WTC11 (cell line): Measurements from ENCODE around the gene GNAI1. TPM values are rescaled to one million over a fixed set of nuclear protein-coding genes. Genes with fewer than 3 reads are reported as not detected.

Source experiments
- ATAC-seq: fragments of 200-7000 bp; cut with Tn5 transposase; 2 replicates; pipeline ENCODE4 v1.10.0; 2021; ENCODE audit warnings: mild to moderate bottlenecking, moderate library complexity
- CTCF ChIA-PET: fragments of 300-600 bp; sonication (Branson Sonifier 250); formaldehyde crosslinking; loops from one replicate; lab custom pipeline; 2021; ENCODE audit warnings: antibody characterized with exemption; lab: Charles Lee
- POLR2A ChIA-PET: fragments of 350-600 bp; sonication (Branson Sonifier 250); formaldehyde crosslinking; loops from one replicate; lab custom pipeline; 2021; ENCODE audit warnings: antibody characterized with exemption; lab: Charles Lee
- DNase-seq: peaks from one replicate; pipeline ENCODE4 v3.0.0; 2021; ENCODE audit warnings: low spot score
- H3K27ac Mint-ChIP-seq: 2 replicates; pipeline ENCODE4 v1.8.0; 2021; ENCODE audit warnings: mixed read lengths
- H3K27me3 Mint-ChIP-seq: 2 replicates; pipeline ENCODE4 v1.8.0; 2021; ENCODE audit warnings: low read depth, mild to moderate bottlenecking, moderate library complexity, mixed read lengths
- H3K36me3 Mint-ChIP-seq: 2 replicates; pipeline ENCODE4 v1.8.0; 2021; ENCODE audit warnings: mixed read lengths
- H3K4me1 Mint-ChIP-seq: 2 replicates; pipeline ENCODE4 v1.8.0; 2022; ENCODE audit warnings: mixed read lengths
- H3K4me3 Mint-ChIP-seq: 2 replicates; pipeline ENCODE4 v1.8.0; 2021; ENCODE audit warnings: mild to moderate bottlenecking, moderate library complexity, mixed read lengths
- H3K9me3 Mint-ChIP-seq: 2 replicates; pipeline ENCODE4 v1.8.0; 2021; ENCODE audit warnings: mixed read lengths
- ESRRA ChIP-seq: sonication (generic); formaldehyde crosslinking; IDR thresholded peaks from 2 replicates; pipeline ENCODE4 v1.8.1; 2022; ENCODE audit warnings: mild to moderate bottlenecking, missing genetic modification reagents, borderline replicate concordance
- ETV6 ChIP-seq: sonication (generic); formaldehyde crosslinking; IDR thresholded peaks from 2 replicates; pipeline ENCODE4 v1.8.1; 2022; ENCODE audit warnings: mild to moderate bottlenecking, missing genetic modification reagents
- GABPB1 ChIP-seq: sonication (generic); formaldehyde crosslinking; IDR thresholded peaks from 2 replicates; pipeline ENCODE4 v1.8.1; 2023; ENCODE audit warnings: mild to moderate bottlenecking, missing genetic modification reagents
- NR2C2 ChIP-seq: sonication (generic); formaldehyde crosslinking; IDR thresholded peaks from 2 replicates; pipeline ENCODE4 v1.8.0; 2022; ENCODE audit warnings: mild to moderate bottlenecking, missing genetic modification reagents
- PRRX2 ChIP-seq: fragments of 250-450 bp; sonication (Bioruptor Pico); IDR thresholded peaks from 2 replicates; pipeline ENCODE4 v1.8.0; 2021; ENCODE audit warnings: mild to moderate bottlenecking
- RORB ChIP-seq: fragments of 250-450 bp; sonication (Bioruptor Pico); IDR thresholded peaks from 2 replicates; pipeline ENCODE4 v1.9.0; 2021; ENCODE audit warnings: mild to moderate bottlenecking
- ZNF416 ChIP-seq: fragments of 250-450 bp; sonication (Bioruptor Pico); IDR thresholded peaks from 2 replicates; pipeline ENCODE4 v1.9.0; 2021; ENCODE audit warnings: mild to moderate bottlenecking, inconsistent platforms
- ZNF423 ChIP-seq: fragments of 250-450 bp; sonication (Bioruptor Pico); IDR thresholded peaks from 2 replicates; pipeline ENCODE4 v2.1.2; 2022; ENCODE audit warnings: mild to moderate bottlenecking, moderate library complexity
- total RNA-seq: library from RNA; stranded (reverse); gene quantifications from 3 replicates; pipeline ENCODE4 v1.2.3, GENCODE V29; 2021
- TF ChIP-seq, protein P1 (sequence below): sonication (generic); formaldehyde crosslinking; IDR thresholded peaks from 2 replicates; pipeline ENCODE4 v1.8.0; 2022; ENCODE audit warnings: mild to moderate bottlenecking, missing genetic modification reagents
- TF ChIP-seq, protein P2 (sequence below): sonication (generic); formaldehyde crosslinking; IDR thresholded peaks from 2 replicates; pipeline ENCODE4 v1.8.0; 2023; ENCODE audit warnings: missing genetic modification reagents
- TF ChIP-seq, protein P3 (sequence below): sonication (generic); formaldehyde crosslinking; conservative IDR thresholded peaks from 2 replicates; pipeline ENCODE4 v1.8.1; 2023; ENCODE audit warnings: mild to moderate bottlenecking, low read depth, missing genetic modification reagents, moderate library complexity

Gene GNAI1
- total RNA-seq, 1 experiment from 2014 or later: 26.7 TPM

DNA sequence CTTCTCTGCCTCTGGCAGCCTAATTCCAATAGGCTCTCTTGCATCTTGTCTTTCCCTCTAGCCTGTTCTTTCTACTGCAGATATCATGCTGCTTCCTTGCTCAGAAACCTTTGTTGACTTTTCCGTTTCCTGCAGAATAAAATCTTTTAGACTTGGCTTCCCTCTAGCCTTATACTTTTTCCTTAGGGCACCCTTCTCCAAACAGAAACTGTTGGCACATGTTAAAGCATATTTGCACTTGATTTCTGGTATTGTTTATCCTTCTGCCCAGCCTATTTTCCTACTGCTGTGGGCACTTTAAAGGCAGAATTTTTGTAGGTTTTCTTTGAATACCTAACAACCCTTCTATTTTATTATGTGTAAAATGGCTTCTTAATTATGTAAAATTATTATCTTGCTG lies 4.6 kb downstream of the GNAI1 start:
- POLR2A ChIA-PET: no interaction called here
- ATAC-seq: no peak
- DNase-seq: no peak
- Mint-ChIP-seq H3K27ac (peak overlapping the region; percentile 91), H3K4me1 (peaks cover 61% of the 10 kb centered on the region), H3K4me3 (peak overlapping the region; percentile 39; the same call in 1 of the 2 replicates), H3K27me3 (no peaks in the 10 kb centered on the region), H3K9me3 (peaks cover 8% of the 10 kb centered on the region), H3K36me3 (peaks cover 9% of the 10 kb centered on the region)
- no peak for TF ChIP-seq ZNF423 (CRISPR knock-in tag)
- TF ChIP-seq ESRRA: no peak
- TF ChIP-seq, protein P1, sequence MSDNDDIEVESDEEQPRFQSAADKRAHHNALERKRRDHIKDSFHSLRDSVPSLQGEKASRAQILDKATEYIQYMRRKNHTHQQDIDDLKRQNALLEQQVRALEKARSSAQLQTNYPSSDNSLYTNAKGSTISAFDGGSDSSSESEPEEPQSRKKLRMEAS (CRISPR knock-in tag): no peak
- TF ChIP-seq ZNF416: no peak
- TF ChIP-seq, protein P2, sequence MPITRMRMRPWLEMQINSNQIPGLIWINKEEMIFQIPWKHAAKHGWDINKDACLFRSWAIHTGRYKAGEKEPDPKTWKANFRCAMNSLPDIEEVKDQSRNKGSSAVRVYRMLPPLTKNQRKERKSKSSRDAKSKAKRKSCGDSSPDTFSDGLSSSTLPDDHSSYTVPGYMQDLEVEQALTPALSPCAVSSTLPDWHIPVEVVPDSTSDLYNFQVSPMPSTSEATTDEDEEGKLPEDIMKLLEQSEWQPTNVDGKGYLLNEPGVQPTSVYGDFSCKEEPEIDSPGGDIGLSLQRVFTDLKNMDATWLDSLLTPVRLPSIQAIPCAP (CRISPR knock-in tag): no peak
- TF ChIP-seq NR2C2 (CRISPR knock-in tag): no peak
- TF ChIP-seq PRRX2: no peak
- TF ChIP-seq RORB: no peak
- CTCF ChIA-PET: interaction anchor here (1.0 kb wide), 1 partner anchor 524 kb away, joined by 3 read pairs; no protein-coding TSS in a partner anchor

DNA sequence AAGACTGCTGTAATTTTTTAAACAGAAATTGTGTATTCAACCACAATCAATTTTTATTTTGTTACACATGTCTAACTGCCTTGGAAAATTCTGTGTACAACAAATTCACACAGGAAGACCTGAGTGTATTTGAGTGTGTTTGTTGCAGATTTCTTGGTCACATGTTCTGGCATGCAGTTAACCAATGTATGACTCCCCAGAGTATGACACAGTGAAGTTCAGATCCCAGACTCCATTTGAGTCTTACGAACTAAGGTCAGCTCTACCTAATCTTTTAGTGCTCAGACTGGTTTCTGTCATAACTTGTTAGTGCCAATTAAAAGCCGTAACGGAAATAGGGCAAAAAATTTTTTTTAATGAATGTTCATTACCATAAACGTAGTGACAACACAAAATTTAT lies 5.8 kb downstream of the GNAI1 start:
- no peaks in the 10 kb centered on the region for H3K27me3 Mint-ChIP-seq
- H3K9me3 Mint-ChIP-seq: peaks cover 8% of the 10 kb centered on the region
- DNase-seq: no peak
- H3K4me1 Mint-ChIP-seq: peaks cover 66% of the 10 kb centered on the region
- POLR2A ChIA-PET: no interaction called here
- H3K36me3 Mint-ChIP-seq: peaks cover 9% of the 10 kb centered on the region
- H3K27ac Mint-ChIP-seq: peak overlapping the region; percentile 44
- ATAC-seq: no peak
- TF ChIP-seq ETV6: no peak
- H3K4me3 Mint-ChIP-seq: no peak overlapping the region
- CTCF ChIA-PET: interaction anchor here (0.6 kb wide), 1 partner anchor 324 kb away, joined by 3 read pairs; no protein-coding TSS in a partner anchor

DNA sequence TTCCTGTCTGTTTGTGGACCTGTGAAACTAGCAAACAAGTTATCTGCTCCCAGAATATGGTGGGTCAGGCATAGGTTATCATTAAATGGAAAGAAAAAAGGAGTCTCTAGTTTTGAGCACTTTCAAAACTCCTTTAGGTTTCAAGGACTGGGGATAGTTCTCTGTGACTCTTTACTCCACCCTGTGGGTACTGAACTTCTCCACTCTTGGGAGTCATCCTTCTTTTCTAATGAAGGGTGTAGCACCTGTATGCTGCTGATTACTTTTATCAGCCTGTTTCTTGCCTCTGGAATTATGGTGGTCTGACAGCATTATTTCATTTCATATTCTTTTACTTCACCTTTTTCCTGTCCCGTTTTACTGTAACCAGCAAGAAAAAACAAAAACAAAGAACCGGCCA lies 6.7 kb downstream of the GNAI1 start:
- H3K4me1 Mint-ChIP-seq: peaks cover 71% of the 10 kb centered on the region
- H3K9me3 Mint-ChIP-seq: peaks cover 8% of the 10 kb centered on the region

DNA sequence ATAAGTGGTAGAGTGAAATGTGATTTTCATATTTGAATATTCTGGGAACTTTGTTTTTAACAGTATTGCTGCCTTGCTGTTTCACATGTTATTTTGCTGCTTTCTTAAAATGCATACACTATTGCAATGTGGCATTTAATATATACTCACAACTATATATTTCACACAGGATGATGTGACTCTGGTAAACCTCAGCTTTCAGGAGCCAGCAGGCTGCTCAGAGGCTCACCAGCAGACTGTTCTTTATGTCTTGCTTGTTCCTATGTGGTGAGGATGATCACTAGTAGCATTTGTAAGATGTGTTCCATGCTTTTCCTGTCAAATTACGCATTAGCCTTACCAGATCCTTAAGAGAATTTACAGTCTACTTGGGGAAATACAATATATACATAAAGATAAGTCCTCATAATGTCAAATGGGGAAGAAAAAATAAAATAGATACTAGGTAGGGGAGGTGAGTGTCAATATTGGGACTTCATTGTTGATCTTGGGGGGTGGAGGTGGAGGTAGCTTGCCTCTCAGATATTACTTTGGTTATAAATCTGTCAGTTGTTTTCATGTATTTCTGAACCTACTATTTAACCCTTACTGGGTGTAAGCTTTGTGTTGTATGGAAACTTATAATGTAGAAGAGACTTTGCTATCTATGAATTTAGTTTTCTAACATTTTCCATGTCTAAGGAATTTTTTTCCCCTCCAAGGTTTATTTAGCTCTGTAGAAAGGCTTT lies 8.4 kb downstream of the GNAI1 start:
- TF ChIP-seq GABPB1 (CRISPR knock-in tag): no peak
- TF ChIP-seq, all 79 proteins: peak for 0
- ChIA-PET POLR2A (no interaction called here), CTCF (no interaction called here)
- Mint-ChIP-seq H3K27me3 (no peaks in the 10 kb centered on the region), H3K27ac (peak overlapping the region; percentile 26; the same call in 1 of the 2 replicates), H3K36me3 (peaks cover 9% of the 10 kb centered on the region), H3K4me1 (peaks cover 74% of the 10 kb centered on the region), H3K9me3 (peaks cover 8% of the 10 kb centered on the region), H3K4me3 (no peak overlapping the region)
- ATAC-seq (no peak), DNase-seq (no peak)

More for the DNA sequence above, 6.7 kb downstream of the GNAI1 start:
- ATAC-seq: no peak
- CTCF ChIA-PET: no interaction called here
- TF ChIP-seq PRRX2: no peak
- TF ChIP-seq, all 79 proteins: peak for 0
- H3K36me3 Mint-ChIP-seq: peaks cover 9% of the 10 kb centered on the region
- POLR2A ChIA-PET: no interaction called here
- H3K4me3 Mint-ChIP-seq: no peak overlapping the region
- no peak for DNase-seq
- H3K27ac Mint-ChIP-seq: no peak overlapping the region
- H3K27me3 Mint-ChIP-seq: no peaks in the 10 kb centered on the region

DNA sequence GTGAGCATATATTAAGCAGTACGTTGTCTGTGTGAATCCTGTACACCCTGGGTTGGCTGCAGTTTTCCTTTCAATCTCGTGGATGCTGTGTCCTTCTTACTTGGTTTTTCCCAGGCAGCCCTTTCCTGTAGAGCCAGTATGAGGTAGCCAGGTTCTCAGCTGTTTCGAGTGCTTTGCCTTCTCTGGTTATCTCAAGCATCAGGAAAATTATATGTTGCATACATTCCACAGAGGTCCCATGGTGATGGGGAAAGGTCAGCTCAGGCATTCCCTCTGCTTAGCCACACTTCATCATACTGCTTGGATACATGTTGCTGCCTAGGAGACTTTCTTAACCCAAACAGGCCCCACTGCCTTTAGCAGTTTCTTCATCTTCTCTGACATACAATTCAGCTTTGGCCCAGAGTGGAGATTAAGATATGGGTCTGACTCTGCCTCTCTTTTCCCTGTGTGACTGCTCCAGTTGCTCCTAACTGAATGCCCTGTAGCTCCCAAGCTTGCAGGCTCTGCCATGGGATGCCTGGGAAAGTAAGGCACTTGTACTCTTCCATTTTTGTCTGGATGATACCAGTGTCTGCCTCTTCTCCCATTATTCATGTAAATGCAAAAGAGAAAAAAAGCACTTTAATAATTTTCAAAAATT lies 11.3 kb downstream of the GNAI1 start:
- ATAC-seq: peak; percentile 59
- H3K27ac Mint-ChIP-seq: peak overlapping the region; percentile 57
- H3K4me1 Mint-ChIP-seq: peaks cover 75% of the 10 kb centered on the region
- TF ChIP-seq, protein P3, sequence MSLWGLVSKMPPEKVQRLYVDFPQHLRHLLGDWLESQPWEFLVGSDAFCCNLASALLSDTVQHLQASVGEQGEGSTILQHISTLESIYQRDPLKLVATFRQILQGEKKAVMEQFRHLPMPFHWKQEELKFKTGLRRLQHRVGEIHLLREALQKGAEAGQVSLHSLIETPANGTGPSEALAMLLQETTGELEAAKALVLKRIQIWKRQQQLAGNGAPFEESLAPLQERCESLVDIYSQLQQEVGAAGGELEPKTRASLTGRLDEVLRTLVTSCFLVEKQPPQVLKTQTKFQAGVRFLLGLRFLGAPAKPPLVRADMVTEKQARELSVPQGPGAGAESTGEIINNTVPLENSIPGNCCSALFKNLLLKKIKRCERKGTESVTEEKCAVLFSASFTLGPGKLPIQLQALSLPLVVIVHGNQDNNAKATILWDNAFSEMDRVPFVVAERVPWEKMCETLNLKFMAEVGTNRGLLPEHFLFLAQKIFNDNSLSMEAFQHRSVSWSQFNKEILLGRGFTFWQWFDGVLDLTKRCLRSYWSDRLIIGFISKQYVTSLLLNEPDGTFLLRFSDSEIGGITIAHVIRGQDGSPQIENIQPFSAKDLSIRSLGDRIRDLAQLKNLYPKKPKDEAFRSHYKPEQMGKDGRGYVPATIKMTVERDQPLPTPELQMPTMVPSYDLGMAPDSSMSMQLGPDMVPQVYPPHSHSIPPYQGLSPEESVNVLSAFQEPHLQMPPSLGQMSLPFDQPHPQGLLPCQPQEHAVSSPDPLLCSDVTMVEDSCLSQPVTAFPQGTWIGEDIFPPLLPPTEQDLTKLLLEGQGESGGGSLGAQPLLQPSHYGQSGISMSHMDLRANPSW: no peak
- TF ChIP-seq, all 79 proteins: peak for 0
- H3K4me3 Mint-ChIP-seq: no peak overlapping the region
- POLR2A ChIA-PET: no interaction called here
- CTCF ChIA-PET: interaction anchor here (1.7 kb wide), 1 partner anchor 11 kb away, joined by 6 read pairs; the partner anchor contains the start of gene GNAI1
- no peaks in the 10 kb centered on the region for H3K27me3 Mint-ChIP-seq
- no peak for DNase-seq
- peaks cover 3% of the 10 kb centered on the region; the same call in 1 of the 2 replicates for H3K9me3 Mint-ChIP-seq
- H3K36me3 Mint-ChIP-seq: peaks cover 3% of the 10 kb centered on the region
